ENCODE measurements around the gene CDSN. TPM values are rescaled to one million over a fixed set of nuclear protein-coding genes. Genes with fewer than 3 reads are reported as not detected.

CDSN gene
- total RNA-seq, 2 donors from 2014 or later = not detected

DNA sequence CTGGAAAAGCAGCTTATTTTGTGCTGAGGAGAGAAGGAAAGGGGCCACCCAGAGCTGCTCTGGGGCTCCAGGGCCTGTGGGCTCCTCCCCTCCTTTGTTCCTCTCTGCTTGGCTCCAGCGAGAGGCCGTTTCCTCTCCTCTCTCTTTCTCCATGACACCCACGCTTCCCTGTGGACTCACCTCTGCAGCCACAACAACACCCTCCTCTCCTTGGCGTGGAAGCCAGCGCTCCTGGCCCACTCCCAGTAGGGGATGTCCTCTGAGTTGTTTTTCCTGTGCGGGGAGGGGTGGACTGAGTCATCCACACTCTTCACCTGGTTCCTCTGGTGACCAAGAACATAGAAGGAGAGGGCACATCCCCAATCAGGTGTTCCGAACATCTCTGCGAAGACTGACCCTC, 4.9 kb upstream of the CDSN start:
- intact Hi-C loops (cut with DNase I) = no loop called here

DNA sequence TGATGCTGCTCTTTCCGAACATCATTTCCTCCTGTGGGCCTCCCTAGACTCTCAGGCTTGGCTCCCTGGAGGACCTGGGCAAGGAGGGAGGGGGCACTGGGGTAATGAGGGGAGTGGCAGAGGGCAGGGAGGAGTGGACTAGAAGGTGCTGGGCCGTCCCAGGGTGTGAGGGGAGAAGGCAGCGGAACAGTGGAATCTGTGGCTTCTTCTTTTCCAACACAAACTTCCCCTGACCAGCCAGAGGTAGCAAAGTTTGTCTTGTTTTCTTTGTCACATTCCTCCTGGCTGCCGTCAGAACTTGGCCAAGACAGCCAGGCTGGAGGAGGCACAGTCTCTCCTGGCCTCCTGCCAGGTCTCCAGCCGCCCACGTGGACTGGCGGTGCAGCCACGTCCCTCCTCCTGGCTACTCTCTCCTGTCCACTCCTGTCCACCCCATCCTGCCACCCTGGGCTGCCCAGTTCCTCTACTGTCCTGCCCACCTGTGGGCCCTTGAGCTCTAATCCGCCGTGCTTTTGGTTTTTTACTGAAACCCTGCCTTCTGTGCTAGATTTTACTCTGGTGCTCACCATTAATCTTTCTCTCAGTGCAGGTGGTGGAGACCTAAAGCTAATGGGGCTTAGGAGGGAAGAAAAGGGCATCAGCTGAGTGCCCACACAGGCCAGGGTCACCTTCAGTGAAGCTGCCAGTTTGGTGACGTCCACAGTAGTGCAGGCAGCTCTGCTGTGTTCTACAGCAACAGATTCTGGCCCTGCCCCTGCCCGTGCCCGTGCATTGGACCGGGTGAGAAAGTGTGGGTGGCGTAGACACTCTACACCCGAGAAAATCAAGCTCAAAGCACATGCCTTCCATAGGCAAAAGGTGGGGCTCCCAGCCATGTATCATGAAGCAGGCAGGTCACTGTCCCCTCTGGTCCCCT, 2.8 kb upstream of the CDSN start:
- TF ChIP-seq, protein P1, sequence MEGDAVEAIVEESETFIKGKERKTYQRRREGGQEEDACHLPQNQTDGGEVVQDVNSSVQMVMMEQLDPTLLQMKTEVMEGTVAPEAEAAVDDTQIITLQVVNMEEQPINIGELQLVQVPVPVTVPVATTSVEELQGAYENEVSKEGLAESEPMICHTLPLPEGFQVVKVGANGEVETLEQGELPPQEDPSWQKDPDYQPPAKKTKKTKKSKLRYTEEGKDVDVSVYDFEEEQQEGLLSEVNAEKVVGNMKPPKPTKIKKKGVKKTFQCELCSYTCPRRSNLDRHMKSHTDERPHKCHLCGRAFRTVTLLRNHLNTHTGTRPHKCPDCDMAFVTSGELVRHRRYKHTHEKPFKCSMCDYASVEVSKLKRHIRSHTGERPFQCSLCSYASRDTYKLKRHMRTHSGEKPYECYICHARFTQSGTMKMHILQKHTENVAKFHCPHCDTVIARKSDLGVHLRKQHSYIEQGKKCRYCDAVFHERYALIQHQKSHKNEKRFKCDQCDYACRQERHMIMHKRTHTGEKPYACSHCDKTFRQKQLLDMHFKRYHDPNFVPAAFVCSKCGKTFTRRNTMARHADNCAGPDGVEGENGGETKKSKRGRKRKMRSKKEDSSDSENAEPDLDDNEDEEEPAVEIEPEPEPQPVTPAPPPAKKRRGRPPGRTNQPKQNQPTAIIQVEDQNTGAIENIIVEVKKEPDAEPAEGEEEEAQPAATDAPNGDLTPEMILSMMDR (IDR thresholded peaks at IDR 0.05) = no peak
- no peak for TF ChIP-seq POLR2A (IDR thresholded peaks at IDR 0.05)
- peak overlapping the region in 1 of 4 donors; percentile 81 for H3K27ac ChIP-seq
- no peaks in the 10 kb centered on the region for H3K27me3 ChIP-seq
- H3K9me3 ChIP-seq = no peaks in the 10 kb centered on the region
- H3K4me1 ChIP-seq = peaks cover 39% of the 10 kb centered on the region
- peak; percentile 81 for ATAC-seq
- no peaks in the 10 kb centered on the region for H3K36me3 ChIP-seq (replicated peaks in 1 of 2; ENCODE audit: insufficient read depth in 1 of 2, low read depth in 2 of 2)
- H3K4me3 ChIP-seq = no peak overlapping the region
- DNase-seq = peak; percentile 55 to 83 (median 75)
- intact Hi-C loops (cut with DNase I) = no loop called here
- 35 to 38% methylated on average over 16 of the region's 16 CpGs for WGBS, 2 donors

More for the DNA sequence above, 4.9 kb upstream of the CDSN start:
- TF ChIP-seq, protein P1 (IDR thresholded peaks at IDR 0.05) = no peak
- no peak for TF ChIP-seq POLR2A (IDR thresholded peaks at IDR 0.05)
- no peaks in the 10 kb centered on the region for H3K27me3 ChIP-seq
- 61 to 68% methylated on average over 8 of the region's 8 CpGs for WGBS, 2 donors
- H3K4me1 ChIP-seq = peaks cover 39% of the 10 kb centered on the region
- no peaks in the 10 kb centered on the region for H3K9me3 ChIP-seq
- H3K4me3 ChIP-seq = no peak overlapping the region
- ATAC-seq (no peak), DNase-seq (peak in 2 of 4 donors; percentile 24 to 71)
- H3K27ac ChIP-seq = peak overlapping the region in 1 of 4 donors; percentile 55
- H3K36me3 ChIP-seq (replicated peaks in 1 of 2; ENCODE audit: insufficient read depth in 1 of 2, low read depth in 2 of 2) = no peaks in the 10 kb centered on the region

DNA sequence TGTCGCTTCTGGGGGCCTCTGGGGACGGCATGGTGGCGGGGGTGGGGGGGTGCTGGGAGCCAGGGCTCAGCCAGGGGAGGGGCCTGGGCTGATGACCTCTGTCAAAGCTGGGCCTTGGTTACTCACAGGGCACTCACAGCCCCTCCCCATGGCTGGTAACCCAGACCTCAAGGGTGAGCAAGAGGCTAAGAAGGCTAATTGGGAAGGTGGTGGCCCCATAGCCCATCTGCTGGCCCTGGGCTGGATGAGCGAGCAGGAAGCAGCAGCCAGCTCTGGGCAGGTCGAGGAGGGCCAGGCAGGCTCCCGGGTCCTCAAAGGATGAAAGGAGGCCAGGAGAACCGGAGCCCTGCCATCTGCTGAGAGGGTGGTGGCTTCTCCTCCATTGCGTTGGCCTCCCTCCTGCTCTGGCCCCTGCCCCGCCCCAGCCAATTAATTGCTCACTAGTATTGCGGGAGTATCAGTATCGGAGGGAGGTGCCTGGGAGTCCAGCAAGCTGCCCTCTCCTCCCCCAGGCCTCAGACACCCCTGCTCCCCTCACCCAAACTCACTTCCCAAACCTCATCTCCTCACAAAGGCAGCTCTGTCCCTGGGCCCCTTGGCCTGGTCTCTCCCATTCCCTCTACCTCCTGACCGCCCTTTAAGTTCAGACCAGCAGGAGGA, 1.0 kb upstream of the CDSN start:
- Histone ChIP-seq H3K27ac (peak overlapping the region in 1 of 4 donors; percentile 9), H3K36me3 (replicated peaks in 1 of 2; ENCODE audit: insufficient read depth in 1 of 2, low read depth in 2 of 2) (no peaks in the 10 kb centered on the region), H3K27me3 (no peaks in the 10 kb centered on the region), H3K9me3 (no peaks in the 10 kb centered on the region), H3K4me3 (no peak overlapping the region), H3K4me1 (peaks cover 32% of the 10 kb centered on the region)
- DNase-seq = no peak
- TF ChIP-seq, protein P1 (IDR thresholded peaks at IDR 0.05) = no peak
- no peak for TF ChIP-seq POLR2A (IDR thresholded peaks at IDR 0.05)
- 81 to 83% methylated on average over 9 to 10 of the region's 12 CpGs for WGBS, 2 donors
- intact Hi-C loops (cut with DNase I) = no loop called here
- no peak for ATAC-seq

DNA sequence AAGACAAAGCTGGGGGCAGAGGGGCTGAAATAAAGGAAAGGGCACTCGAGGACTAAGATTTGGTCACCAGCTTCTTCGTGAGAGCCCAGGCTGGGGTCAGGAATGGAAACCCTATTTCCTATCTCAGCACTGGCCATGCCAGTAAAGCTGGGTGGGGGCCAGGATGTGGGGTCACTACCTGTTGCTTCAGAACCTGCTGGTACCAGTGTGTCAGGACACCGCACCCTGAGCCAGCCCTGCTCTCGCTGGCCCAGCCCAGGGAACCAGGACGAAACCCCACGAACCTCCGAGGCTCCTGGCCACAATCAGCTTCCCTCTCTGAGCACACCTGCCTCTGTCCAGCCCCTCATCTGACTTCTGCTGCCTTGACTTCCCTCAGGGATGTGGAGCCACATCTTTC, 2.1 kb downstream of the CDSN start:
- TF ChIP-seq, protein P1 (IDR thresholded peaks at IDR 0.05) = no peak
- no peak for TF ChIP-seq POLR2A (IDR thresholded peaks at IDR 0.05)
- Histone ChIP-seq H3K27ac (no peak overlapping the region), H3K36me3 (replicated peaks in 1 of 2; ENCODE audit: insufficient read depth in 1 of 2, low read depth in 2 of 2) (no peaks in the 10 kb centered on the region), H3K4me1 (peaks cover 20% of the 10 kb centered on the region), H3K9me3 (no peaks in the 10 kb centered on the region), H3K27me3 (no peaks in the 10 kb centered on the region), H3K4me3 (no peak overlapping the region)
- ATAC-seq (no peak), DNase-seq (no peak)
- WGBS, 2 donors = 59 to 66% methylated on average over 7 of the region's 7 CpGs
- intact Hi-C loops (cut with DNase I) = no loop called here
